ENCODE data around the gene CACNA1I.

GRCh38 chr22:39721206-39722031, 150.9 kb downstream of the CACNA1I start:
- no peak for TF ChIP-seq CTCF (IDR thresholded peaks at IDR 0.05)
- TF ChIP-seq EP300 (IDR thresholded peaks at IDR 0.05): no peak
- no peak for TF ChIP-seq POLR2AphosphoS5 (IDR thresholded peaks at IDR 0.05)
